GM18502 (cell line): ENCODE measurements around the gene GABRR1.

Experiments
- ATAC-seq: cut with Tn5 transposase; IDR thresholded peaks from one replicate; pipeline ENCODE4 v1.9.1; 2021; ENCODE audit warnings: mild to moderate bottlenecking; ENCODE audit not compliant: unreplicated experiment, poor library complexity

GABRR1 gene

DNA sequence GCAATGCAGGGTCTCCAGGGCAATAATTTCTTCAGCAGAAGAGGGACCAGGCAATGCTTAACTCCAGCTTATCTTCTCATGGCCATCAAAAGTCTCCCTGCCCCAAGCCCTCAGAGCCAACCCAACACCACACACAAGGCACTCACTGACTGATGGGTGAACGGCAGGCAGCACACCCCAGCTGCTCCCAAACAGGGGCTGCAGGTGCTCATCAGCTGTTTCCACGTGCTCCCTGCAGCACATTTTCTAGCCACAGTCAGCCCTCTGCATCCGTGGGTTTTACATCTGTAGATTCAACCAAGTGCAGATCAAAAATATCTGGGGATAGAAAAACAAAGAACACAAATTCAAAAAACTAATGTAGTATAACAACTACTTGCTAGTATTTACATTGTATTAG lies 4.0 kb upstream of the GABRR1 start:
- ATAC-seq = no peak

DNA sequence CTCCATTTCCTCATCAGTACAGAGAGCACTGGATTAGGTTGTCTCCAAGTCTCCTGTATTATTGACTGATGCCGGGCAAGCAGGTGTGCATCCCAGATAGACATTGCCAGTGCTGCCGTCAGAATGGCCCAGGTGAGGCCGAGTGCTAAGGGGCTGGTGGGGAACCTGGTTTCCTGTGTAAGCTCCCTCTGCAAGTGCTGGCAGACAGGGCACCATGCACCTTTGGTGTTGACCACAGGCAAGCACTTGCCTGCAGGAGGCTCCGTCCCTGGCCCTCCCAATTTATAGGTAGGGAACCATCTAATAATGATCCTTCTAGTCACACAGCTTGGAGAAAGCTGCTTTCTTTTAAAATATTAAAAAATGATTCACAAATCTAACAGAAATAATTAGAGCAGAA lies 747 bp downstream of the GABRR1 start:
- ATAC-seq = no peak

DNA sequence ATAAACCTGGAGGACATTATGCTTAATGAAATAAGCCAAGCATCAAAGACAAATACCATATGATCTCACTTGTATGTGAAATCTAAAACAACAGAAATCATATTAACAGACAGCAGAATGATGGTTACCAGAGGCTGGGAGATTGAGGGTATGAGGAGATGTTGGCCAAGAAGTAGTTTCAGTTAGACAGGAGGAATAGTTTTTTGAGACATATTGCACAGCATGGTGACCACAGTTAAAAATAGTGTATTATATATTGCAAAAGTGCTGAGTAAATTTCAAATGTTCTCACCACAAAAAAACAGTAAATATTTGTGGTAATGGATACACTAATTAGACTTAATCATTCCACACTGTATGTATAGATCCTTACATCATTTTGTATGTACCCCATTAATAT lies 1.8 kb downstream of the GABRR1 start:
- ATAC-seq = no peak

DNA sequence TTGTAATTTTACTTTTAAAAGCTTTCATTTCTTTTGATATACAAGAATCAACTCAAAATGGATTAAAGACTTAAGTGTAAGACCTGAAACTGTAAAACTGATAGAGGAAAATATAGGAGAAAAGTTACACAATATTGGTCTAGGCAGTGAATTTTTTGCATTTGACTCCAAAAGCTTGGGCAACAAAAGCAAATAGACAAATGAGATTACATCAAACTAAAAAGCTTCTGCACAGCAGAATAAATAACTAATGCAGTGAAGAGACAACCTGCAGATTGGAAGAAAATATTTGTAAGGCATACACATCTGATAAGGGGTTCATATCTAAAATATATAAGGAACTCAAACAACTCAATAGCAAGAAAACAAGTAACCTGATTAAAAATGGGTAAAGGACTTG lies 3.0 kb downstream of the GABRR1 start:
- ATAC-seq = no peak

DNA sequence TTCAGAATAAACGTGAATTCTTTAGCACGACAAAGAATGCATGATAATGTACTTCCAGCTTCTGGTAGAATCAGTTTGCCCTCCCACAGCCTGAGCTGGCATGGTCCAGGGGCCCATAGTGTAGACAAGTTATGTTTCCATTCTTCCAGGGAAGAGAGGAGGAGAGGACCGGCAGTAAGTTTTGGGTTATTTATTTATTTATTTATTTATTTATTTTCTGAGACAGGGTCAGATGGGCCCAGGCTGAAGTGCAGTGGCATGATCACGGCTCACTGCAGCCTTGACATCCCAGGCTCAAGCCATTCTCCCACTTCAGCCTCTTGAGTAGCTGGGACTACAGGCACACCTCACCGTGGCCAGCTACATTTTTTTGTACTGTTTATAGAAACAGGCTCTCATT lies 4.7 kb downstream of the GABRR1 start:
- no peak for ATAC-seq

DNA sequence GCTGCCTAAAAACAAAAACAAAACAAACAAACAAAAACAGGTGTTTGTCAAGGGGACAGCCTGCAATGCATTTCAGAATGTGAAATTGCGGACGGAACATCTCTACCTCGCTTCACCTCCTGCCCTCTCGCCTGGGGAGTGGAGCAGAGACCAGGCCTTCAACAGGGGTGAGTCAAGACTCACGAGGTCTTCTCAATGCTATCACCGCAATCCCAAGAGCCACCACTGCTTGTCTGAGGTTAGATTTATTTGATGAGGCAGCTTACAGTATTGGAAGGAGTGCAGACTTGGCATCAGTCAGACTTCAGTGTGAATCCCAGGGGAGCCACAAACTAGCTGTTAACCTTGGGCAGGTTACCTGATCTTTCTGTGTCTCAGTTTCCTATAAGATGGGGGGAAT lies 7.7 kb downstream of the GABRR1 start:
- no peak for ATAC-seq

DNA sequence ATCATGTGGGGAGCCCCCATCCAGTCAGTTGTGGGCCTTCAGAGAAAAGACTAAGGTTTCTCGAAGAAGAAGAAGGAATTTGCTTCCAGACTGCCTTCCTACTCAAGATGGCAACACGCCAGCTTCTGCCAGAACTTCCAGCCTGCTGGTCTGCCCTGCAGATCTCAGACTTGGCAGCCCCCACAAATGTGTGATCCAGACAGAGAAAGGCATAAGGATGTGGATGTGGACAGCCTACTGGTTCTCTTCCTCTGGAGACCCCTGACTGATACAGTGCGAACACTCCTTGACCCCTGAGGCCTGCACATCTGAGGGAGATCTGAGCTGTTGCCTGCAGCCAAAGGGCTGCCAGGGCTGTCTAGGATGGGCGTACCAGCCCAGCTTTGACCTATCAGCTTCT lies 8.6 kb downstream of the GABRR1 start:
- no peak for ATAC-seq

DNA sequence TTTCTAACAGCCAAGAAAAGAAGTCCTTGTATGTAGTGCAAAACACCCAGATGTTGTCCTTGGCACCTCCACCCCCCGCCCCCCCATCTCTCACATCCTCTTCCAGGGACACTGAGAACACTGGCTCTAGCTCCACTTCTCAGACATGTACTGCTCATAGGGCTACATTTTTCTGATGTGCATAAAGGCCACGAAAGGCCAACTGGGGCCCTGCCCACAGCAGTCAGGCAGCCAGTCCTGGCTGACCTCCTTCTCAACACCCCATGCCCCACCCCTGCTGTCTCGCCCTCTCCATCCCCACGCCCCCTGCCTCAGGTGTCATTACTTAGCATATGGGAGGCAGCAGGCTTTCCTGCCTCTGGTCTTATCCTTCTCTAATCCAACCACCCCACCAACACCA lies 11.3 kb downstream of the GABRR1 start:
- ATAC-seq = no peak

DNA sequence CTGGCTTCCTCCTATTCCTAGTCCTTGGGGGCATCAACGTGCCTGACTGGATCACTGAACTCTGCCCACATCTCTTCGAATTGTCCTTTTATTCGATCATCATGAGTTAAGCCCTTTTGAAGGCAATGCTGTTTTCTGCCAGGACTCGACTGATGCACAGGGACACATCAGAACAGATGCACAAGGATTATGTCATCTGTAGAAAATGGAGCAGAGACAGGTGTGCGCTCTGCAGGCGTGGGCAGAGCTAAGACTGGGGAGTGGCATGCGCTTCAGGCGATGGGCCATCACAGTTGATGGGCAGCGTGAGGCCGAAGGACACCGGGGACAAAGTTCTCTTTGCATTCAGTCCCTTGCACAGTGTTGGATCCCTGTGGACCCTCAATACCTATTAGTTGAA lies 13.1 kb downstream of the GABRR1 start:
- no peak for ATAC-seq

DNA sequence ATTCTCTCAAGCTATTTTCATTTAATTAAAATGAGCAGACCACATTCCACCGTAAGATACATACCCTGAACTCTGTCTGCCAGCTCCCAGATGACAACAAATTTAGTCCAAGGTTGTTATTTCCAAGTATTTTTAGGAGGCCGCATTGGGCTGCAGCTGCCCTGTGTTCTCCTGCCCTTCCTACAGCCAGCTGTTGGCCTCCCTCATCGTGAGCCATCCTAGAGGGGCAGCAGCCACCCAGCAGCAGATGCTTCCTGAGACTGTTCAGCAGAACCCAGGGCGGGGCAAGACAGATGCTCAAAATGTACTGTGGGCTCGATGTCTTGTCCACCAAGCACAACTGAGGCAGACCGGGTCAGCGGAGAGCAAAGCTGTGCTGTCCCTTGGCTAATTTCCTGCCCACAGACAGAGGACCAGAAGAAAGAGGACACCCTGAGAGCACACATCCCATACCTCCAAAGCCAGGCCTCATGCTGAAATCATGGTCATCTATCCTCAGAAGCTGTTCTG lies 16.4 kb downstream of the GABRR1 start:
- ATAC-seq = no peak

DNA sequence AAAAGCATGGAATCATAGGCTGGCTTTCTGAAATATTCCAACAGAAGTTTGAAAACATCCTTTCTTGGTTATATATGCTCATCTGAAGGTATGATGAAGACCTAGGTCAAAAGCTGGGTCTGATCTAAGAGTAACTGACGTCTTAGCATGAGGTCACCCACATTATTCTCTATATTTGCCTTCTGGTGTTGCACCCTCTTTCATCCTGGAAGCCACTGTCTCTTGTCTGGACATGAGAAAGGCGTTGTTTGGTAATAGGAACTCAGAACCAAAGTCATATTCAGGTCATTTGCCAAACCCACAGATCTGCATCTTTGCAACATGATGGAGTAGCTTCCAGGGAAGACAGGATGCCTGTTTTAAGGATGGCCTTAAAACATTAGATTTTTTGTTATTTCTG lies 17.6 kb downstream of the GABRR1 start:
- ATAC-seq = no peak

DNA sequence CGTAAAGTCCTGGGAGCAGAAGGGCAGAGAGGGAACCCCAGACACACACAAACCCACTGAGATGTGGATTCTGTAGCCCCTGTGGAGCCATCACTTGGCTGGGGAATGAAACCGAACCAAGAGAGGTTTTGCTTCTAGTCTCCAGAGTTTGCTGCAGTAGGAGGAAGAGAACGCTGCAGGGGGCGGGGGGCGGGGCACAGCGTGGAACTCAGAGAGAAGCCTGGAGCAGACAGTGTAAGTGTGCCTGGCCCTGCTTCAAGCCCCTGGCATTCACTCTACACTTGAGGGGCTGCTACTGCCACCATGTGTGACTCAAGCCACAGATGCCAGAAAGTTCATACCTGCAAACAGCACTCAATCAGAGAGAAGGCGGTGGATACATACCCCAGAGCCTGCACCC lies 18.9 kb downstream of the GABRR1 start:
- no peak for ATAC-seq

DNA sequence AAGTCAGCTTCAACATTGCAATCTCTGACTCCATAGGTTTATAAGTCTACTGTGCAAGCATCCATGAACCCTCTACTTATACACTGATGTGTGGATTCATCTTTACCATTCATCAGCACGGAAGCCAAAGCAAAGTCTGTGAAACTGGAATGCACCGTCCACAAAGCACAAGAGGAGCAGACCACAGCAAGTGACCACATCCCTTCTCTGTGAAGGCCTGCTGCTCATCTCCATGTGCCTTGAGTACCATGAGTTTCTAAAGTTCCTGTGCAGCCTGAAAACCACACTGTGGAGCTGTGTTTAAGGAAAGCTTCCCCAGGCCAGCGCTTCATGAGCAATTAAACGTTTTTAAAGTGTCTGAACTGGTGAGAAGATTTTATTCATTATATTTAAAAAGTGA lies 20.0 kb downstream of the GABRR1 start:
- ATAC-seq = no peak

DNA sequence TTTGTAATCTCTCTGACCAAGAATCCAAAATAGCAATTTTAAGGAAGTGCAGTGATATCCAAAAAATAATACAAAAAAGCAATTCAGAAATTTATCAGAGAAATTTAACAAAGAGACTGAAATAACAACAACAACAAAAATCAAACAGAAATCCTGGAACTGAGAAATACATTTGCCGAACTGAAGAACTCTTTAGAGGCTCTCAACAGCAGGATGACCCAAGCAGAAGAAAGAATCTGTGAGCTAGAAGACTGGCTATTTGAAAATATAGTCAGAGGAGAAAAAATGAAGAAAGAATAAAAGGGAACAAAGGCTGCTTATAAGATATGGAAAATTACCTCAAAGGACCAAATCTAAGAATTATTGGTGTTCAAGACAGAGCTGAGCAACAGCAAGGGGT lies 22.6 kb downstream of the GABRR1 start:
- no peak for ATAC-seq

DNA sequence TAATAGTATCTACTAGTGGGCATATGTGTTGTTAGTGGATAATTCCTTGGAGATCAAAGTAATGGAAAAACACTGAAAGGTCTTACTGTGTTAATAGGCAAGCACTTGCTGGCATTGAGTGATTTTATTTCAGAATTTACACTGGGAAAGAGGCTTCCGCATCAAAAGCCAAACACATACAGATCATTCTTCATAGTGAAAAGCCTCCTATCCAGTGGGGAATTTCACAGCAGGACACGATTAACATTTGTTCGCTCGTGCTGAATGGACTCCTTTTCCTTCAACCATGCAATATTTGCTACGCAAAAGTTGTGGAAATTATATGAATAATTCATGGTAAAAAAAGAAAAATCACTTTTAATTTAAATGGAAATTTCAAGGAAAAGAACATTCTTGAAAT lies 26.4 kb downstream of the GABRR1 start:
- no peak for ATAC-seq

DNA sequence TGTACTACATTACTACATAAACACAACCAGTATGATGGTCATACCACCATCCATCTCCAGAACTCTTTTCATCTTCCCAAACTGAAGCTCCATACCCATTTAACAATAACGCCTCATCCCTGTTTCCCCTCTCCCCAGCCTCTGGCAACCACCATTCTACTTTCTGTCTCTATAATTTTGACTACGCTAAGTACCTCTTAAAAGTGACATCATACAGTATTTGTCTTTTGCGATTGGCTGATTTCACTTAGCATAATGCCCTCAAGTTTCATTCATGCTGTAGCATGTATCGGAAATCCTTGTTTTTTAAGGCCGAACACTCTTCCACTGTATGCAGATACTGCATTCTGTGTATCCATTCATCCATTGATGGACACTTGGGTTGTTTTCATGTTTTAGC lies 29.7 kb downstream of the GABRR1 start:
- no peak for ATAC-seq

DNA sequence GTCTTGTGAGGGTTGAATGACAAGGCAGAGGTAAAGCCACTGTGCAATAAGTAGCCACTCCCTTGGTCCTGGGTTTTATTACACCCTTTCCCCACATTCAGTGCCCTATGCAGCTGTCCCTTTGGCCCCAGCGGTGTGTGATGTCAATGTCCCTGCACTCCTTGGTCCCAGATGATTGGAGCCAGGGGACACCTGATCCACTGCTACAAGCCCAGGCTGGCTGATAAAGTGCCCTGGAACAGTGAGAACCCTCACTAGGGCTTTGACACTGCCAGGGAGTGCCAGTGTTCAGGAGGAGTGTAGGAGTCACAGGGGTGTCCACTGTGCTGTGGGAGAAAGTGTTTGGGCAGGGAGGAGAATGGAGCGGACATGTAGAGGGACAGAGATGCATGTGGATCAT lies 30.4 kb downstream of the GABRR1 start:
- ATAC-seq = no peak

DNA sequence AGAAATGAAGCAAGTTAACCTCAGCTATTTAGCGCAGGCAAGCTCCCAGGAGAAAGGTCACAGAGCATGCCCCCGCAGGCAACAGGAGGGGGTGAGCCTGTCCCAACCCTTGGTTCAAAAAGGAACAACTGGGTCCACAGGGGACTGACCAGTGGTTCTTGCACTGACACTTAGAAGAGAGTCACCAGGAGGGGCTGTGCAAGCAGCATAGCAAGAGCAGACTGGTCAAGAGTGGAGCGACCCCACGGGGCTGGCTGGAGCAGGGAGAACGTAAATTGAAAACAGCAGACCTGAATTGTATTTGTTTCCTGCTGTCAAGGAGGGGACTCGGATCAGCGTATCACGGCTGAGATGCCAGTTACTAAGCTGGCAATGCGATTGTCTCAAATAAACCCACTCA lies 32.8 kb downstream of the GABRR1 start:
- ATAC-seq = no peak

DNA sequence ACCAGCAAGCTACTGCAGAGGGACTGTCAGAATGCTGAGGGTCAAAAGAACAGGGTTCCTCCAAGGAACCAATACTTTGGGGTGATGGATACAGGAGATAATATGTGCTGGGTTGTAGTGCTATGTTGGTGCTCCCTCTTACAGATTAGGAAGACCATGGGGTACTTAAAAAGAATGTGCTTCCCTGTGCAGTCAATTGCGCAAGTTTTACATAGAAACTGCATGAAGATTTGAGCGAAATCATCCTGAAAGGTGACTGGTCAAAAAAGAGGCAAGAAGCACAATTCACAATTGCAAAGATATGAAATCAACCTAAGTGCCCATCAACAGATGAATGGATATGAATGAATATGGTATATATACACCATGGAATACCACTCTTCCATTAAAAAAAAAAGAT lies 33.9 kb downstream of the GABRR1 start:
- ATAC-seq = no peak

DNA sequence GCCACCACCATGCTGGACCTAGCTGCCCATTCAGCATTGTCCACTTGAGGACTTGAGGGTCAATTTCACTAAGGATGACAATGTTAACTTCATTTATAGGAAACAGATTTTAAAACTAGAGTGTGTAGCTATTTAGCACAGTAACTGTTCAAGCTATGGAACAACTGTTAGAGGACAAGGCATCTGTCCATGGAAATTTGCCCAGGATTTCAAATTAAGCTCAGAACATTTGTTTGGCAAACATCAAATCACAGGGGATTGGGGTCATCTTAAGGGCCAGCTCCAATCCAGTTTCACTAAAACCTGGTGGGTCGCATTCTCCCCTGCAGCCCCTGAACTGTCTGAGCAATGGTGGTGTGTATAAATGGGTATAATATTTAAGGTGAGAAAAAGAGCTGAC lies 36.2 kb downstream of the GABRR1 start:
- no peak for ATAC-seq

DNA sequence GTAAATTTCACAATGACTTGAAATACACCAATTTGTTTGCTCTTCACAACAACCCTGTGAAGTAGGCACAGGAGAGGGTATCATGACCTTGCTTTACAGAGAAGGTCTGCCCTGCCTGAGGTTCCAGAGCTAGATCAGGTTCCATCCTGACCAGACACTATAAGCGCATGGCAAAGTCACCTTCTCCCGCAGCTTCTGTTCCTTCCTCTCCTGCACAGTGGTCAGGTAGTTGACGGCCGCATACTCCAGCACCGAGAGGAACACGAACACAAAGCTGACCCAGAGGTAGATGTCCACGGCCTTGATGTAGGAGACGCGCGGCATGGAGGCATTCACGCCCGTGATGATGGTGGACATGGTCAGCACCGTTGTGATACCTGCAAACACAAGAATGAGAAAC lies 37.0 kb downstream of the GABRR1 start:
- ATAC-seq = no peak

DNA sequence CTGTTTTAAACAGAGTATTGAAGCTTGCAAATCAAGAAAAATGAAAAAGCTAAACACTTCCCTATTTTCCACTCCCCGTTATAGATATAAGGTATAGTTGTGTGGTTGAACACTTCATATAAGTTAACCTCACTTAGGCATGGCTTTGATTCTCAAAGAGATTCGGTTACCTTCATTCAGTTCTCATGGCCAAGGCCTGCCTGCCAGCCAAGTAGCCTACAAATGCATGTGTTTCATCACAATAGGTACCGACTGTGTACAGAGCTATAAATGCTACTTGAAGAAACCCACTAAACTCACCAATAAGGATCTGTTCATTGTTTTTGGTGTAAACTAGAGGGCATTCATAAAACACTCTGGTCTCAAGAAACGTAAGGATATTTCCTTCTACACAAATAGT lies 43.5 kb downstream of the GABRR1 start:
- ATAC-seq = no peak

DNA sequence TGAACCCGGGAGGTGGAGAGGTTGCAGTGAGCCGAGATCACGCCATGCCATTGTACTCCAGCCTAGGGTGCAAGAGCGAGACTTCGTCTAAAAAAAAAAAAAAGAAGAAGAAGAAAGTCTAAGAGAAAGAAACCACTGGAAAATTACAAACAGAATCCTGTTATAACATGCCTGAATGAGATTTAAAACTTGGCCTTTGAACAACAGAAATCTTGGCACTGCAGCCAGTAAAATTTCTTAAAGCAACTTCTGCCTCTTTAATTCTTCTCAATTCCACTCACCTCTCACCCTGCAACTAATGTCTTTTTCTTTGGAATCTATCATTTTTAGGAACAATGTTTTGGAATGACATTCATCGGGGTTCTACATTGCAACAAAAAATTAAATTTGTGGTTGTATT lies 45.0 kb downstream of the GABRR1 start:
- no peak for ATAC-seq

DNA sequence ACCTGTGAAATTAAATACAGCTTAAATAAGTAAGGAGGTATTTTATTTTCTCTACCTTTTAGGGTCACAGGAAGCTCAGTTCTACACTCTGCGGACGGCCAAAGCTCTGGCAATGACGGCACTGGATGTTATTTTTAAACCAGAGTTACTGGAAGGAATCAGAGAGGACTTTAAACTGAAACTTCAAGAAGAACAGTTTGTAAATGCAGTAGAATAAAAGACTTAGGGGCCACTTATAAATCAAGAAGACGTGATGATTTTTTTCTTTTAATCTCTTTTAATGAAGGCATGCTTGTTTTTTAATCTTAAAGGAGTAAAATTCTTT lies 55.1 kb downstream of the GABRR1 start:
- no peak for ATAC-seq
